Measurements from ENCODE around the gene ZC2HC1B.

The ZC2HC1B gene

GRCh38 chr6:143984666-143985065 is 120.4 kb downstream of the ZC2HC1B start:
- Histone ChIP-seq H3K27me3 (ENCODE audit: insufficient read depth, poor library complexity, severe bottlenecking) (no peaks in the 10 kb centered on the region), H3K4me3 (replicated peaks; ENCODE audit: insufficient read depth, low read length) (no peak overlapping the region), H3K27ac (replicated peaks) (no peak overlapping the region)
- DNase-seq (ENCODE audit: low read depth in 1 of 2, low spot score in 1 of 2): no peak
- TF ChIP-seq SPI1 (IDR thresholded peaks at IDR 0.05; ENCODE audit: borderline replicate concordance, low read depth) (no peak), POLR2AphosphoS5 (IDR thresholded peaks at IDR 0.05; ENCODE audit: low read depth) (no peak), REST (IDR thresholded peaks at IDR 0.05; ENCODE audit: insufficient replicate concordance, low read depth) (no peak), GABPA (IDR thresholded peaks at IDR 0.05; ENCODE audit: low read depth) (no peak), CTCF (IDR thresholded peaks at IDR 0.05; ENCODE audit: insufficient read depth, low read length) (no peak)

GRCh38 chr6:143986463-143987065 is 122.3 kb downstream of the ZC2HC1B start:
- no peak for DNase-seq (ENCODE audit: low read depth in 1 of 2, low spot score in 1 of 2)
- TF ChIP-seq POLR2AphosphoS5 (IDR thresholded peaks at IDR 0.05; ENCODE audit: low read depth) (no peak), GABPA (IDR thresholded peaks at IDR 0.05; ENCODE audit: low read depth) (no peak), REST (IDR thresholded peaks at IDR 0.05; ENCODE audit: insufficient replicate concordance, low read depth) (no peak), SPI1 (IDR thresholded peaks at IDR 0.05; ENCODE audit: borderline replicate concordance, low read depth) (no peak), CTCF (IDR thresholded peaks at IDR 0.05; ENCODE audit: insufficient read depth, low read length) (no peak)
- Histone ChIP-seq H3K27me3 (ENCODE audit: insufficient read depth, poor library complexity, severe bottlenecking) (no peaks in the 10 kb centered on the region), H3K27ac (replicated peaks) (no peak overlapping the region), H3K4me3 (replicated peaks; ENCODE audit: insufficient read depth, low read length) (no peak overlapping the region)
